Measurements from ENCODE around the gene SLCO3A1. TPM values are rescaled to one million over a fixed set of nuclear protein-coding genes. Genes with fewer than 3 reads are reported as not detected.

SLCO3A1 gene
- total RNA-seq, 4 donors from 2014 or later: 12.1 to 22.3 (median 13.5) TPM

DNA sequence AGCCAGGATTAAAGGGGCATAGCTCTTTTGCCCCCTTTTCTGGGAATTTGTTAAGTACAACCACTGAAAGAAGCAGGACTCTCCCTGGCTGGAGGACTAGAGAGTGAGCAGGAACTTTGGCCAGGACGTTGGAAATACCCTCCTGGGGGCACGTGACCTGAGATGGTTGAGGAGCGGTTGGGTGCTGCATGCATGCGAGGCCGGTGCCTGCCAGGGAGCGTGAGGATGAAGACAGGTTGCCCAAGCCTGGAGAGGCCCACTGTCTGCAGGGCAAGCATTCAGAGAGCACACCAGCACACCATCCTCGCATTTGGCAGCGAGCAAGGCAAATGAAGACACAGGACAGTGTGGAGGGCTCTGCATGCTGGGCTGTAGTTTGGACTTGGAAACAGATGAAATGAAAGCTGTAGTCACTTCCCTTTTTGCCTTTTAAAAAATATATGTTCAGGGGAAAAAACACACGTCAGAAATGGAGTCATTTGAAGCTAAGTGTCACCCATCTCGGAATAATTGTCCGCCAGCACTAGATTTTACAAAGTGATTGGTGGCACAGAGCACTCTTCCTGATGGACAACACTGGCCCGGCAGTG, 217.6 kb downstream of the SLCO3A1 start:
- TF ChIP-seq, protein P1, sequence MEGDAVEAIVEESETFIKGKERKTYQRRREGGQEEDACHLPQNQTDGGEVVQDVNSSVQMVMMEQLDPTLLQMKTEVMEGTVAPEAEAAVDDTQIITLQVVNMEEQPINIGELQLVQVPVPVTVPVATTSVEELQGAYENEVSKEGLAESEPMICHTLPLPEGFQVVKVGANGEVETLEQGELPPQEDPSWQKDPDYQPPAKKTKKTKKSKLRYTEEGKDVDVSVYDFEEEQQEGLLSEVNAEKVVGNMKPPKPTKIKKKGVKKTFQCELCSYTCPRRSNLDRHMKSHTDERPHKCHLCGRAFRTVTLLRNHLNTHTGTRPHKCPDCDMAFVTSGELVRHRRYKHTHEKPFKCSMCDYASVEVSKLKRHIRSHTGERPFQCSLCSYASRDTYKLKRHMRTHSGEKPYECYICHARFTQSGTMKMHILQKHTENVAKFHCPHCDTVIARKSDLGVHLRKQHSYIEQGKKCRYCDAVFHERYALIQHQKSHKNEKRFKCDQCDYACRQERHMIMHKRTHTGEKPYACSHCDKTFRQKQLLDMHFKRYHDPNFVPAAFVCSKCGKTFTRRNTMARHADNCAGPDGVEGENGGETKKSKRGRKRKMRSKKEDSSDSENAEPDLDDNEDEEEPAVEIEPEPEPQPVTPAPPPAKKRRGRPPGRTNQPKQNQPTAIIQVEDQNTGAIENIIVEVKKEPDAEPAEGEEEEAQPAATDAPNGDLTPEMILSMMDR (IDR thresholded peaks at IDR 0.05; ENCODE audit: low read depth): no peak

DNA sequence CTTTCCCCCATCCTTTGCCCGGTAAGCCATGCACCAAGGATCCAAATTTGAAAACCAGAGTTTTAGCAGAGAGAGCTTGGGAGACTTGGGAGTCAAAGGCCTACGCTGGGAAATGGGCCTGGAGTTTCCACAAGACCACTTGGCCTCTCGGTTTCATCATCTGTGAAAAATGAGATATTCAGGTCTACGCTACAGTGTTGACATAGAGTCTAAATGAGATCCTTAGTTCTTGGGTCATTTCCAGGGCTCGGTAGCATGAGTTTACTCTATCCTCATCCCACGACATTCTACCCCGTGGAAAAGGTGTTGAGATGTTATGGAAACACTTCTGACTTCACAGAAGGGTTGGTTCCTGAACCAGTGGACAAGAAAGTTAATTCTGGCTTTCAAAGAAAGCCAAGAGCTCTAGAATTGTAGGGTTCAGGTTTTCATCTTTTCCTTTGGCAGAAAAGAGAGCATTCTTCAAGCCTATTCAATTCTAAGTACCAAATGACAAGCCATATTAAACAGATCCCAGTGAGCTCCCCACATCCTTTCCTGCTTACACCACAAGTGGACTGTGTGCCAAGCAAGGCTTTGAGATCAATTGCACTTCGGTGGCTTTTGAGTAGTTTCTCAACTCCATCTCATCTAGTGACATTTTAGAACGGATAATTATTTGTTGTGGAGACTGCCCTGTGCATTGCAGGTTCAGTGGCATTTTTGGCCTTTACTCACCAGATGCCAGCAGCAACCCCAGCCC, 219.7 kb downstream of the SLCO3A1 start:
- TF ChIP-seq, protein P1 (IDR thresholded peaks at IDR 0.05; ENCODE audit: low read depth): no peak

DNA sequence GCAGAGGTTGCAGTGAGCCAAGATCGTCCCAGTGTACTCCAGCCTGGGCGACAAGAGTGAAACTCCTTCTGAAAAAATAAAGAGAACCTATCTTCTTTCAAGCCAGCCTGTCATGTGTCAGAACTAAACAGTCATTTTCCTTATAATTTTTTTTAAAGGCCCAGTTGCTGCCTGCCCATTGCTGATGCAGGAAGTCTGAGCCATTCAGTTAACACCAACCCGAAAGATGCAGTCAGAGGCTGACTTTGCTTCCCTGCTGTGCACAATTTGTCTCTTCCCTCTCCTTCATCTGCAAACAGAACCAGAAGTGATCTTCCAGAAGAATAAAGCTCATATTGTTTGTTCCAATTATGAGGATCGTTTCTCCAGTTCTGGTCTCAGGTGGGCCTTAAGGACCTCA, 220.6 kb downstream of the SLCO3A1 start:
- TF ChIP-seq, protein P1 (IDR thresholded peaks at IDR 0.05; ENCODE audit: low read depth): no peak

DNA sequence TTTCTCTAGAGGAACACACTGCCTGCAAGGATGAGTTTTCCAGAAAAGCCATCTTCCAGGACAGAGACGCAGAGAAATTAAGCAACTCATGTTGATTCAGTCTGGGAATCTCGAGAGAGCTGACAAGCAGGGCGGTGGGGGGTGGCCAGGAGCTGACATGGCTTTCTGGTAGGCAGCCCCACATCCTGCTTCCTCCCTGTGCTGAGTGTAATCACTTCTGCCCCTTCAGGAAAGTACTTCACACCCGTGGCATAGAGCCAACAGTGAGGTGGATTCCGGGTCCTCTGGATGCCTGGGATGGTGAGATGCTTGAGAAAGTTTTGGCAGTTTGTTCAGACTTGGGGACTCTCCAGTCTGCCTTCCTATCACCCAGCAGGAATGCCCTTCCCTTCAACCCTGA, 221.1 kb downstream of the SLCO3A1 start:
- TF ChIP-seq, protein P1 (IDR thresholded peaks at IDR 0.05; ENCODE audit: low read depth): no peak

DNA sequence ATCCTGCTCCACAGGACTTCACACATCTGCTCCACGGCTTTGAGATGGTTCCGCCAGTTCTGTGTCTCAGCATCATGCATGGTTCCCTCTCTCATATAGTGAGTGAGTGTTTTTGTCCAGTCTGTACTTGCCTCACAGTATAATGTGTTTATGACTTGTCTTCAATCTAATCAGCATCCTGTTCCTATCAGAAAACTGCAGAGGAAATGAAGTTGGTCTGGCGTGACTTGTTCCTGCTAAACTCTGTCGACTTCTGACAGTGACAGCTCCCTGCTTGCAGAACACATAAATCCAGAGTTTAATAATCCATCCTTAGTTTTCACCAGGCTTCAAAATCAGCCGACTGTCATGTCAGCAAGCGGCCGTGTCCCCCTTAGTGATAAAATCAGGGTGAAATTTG, 222.3 kb downstream of the SLCO3A1 start:
- TF ChIP-seq, protein P1 (IDR thresholded peaks at IDR 0.05; ENCODE audit: low read depth): no peak

DNA sequence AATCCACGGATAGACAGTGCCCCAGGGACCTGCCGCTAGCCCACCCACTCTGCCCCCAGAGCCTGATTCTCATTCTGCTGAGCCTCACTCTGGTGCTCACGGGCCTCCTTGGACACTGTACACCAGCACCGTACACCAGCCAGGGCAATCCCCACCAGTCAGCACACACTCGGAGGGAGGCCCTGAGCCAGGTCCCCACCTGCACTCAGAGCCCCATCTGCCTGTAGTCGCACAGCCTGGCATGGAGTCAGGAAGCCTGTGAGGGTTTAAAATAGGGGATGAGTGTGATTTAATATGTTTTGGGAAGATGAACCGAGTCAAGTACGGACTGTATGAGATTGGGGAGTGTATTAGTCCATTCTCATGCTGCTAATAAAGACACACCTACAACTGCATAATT, 223.0 kb downstream of the SLCO3A1 start:
- TF ChIP-seq, protein P1 (IDR thresholded peaks at IDR 0.05; ENCODE audit: low read depth): no peak

DNA sequence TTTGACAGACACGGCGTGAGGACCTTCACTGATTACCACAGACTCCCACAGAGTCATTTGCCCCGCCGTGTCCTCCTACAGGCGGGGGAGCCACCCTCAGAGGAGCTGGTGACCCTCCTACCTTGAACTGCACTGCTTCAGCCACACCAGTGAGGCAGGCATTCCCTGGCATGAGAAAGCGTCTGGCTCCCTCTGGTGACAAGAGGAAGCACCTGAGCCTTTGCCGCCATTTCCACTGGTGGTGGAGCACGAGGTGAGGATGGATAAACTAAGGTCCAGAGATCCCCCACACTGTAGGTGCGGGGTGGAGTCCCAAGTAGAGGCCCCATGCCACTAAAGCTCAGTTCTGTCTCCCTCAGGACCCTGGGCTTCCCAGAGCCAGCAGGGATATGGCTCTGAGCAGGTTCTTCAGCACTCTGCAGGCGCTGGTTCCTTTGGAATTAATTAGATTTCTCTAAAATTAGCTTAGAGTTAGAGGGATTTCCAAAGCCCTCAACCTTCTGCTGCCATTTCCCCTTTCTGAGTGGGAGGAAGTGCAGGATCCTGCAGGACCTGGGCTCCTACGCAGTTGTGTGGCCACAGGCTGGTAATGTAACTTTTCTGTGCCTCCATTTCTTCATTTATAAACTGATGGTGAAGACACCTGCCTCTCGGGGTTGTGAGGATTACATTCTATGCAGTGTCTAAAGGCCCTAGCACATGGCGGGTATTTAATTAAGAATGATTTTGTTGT, 224.0 kb downstream of the SLCO3A1 start:
- TF ChIP-seq, protein P1 (IDR thresholded peaks at IDR 0.05; ENCODE audit: low read depth): no peak

Measured in subcutaneous adipose tissue (tissue), 4 donors.